Heart left ventricle (tissue), 13 donors: Measurements from ENCODE around the gene DCP2.

Experiments used
- CTCF ChIP-seq, 12 donors: fragments of 200-600 bp; sonication (generic) in 4 of 12; IDR thresholded peaks; one replicate each; pipeline versions ENCODE4 v1.5.0 to v1.8.0; 2018 to 2022; ENCODE audit warnings: antibody characterized with exemption in 12 of 12, mild to moderate bottlenecking in 5 of 12
- POLR2A ChIP-seq, 2 donors: fragments of 450-650 bp; IDR thresholded peaks; one replicate each; pipeline ENCODE4 v1.6.1; 2017; ENCODE audit warnings: antibody characterized with exemption in 2 of 2, mild to moderate bottlenecking in 2 of 2, moderate library complexity in 2 of 2
- donor health status: ischemic (EF 13 %, LVEDD 7.1; RV severe dilation, severe dysfunction).
- donor health status: DM: no; HTN: yes; CAD: no.
- donor health status: DM: no; HTN: no; CAD: no.
- donor health status: ischemic (EF 25% LVEDD 6.9; RV normal size, moderate dysfunction).
- donor health status: ischemic (EF 25% LVEDD 5.7; RV mildly dilated, moderate dysfunction).
- donor health status: ischemic (EF 35%, LVEDD 5.7; RV mildly dilated, moderate dysfunction).
- donor health status: nonischemic (EF 11% LVEDD 7.7; RV severe dilation, severe dysfunction).
- donor health status: DM: yes; HTN: yes; CAD: no.
- donor health status: PGD.
- donor health status: ischemic (EF 29% LVEDD 5.4; RV normal size, mild dysfunction).
- donor health status: nonischemic (EF 23%, LVEDD 6.1; RV moderate dilation, normal function).

GRCh38 chr5:113056988-113057387 lies 80.4 kb downstream of the DCP2 start:
- no peak for TF ChIP-seq CTCF (IDR thresholded peaks at IDR 0.05)
- TF ChIP-seq POLR2A (IDR thresholded peaks at IDR 0.05): no peak
